Stomach smooth muscle (tissue), 2 donors: ENCODE results near the gene KCNH2.

Source experiments
- H3K27ac ChIP-seq: one replicate; pipeline ENCODE4 v1.7.0; 2013; ENCODE audit warnings: mild to moderate bottlenecking, low read length, inconsistent platforms
- H3K27me3 ChIP-seq, 2 donors: one replicate each; pipeline ENCODE4 v1.7.0; 2013; ENCODE audit warnings: low read length in 2 of 2; ENCODE audit not compliant: insufficient read depth in 2 of 2, control insufficient read depth in 1 of 2
- H3K36me3 ChIP-seq, 2 donors: one replicate each; pipeline ENCODE4 v1.7.0; 2013; ENCODE audit warnings: low read length in 2 of 2; ENCODE audit not compliant: control insufficient read depth in 2 of 2, insufficient read depth in 2 of 2
- H3K4me1 ChIP-seq: one replicate; pipeline ENCODE4 v1.7.0; 2013; ENCODE audit warnings: low read length; ENCODE audit not compliant: control insufficient read depth, insufficient read depth
- H3K4me3 ChIP-seq, 2 donors: one replicate each; pipeline ENCODE4 v1.7.0; 2013; ENCODE audit warnings: low read length in 2 of 2
- H3K9ac ChIP-seq, 2 donors: one replicate each; pipeline ENCODE4 v1.7.0; 2013; ENCODE audit warnings: low read length in 2 of 2, mild to moderate bottlenecking in 1 of 2
- H3K9me3 ChIP-seq, 2 donors: one replicate each; pipeline ENCODE4 v1.7.0; 2013; ENCODE audit warnings: low read length in 2 of 2; ENCODE audit not compliant: control insufficient read depth in 2 of 2
- donor health status: healthy.
- donor health status: Pancreatic carcinoma.

Gene KCNH2

GRCh38 chr7:150964593-150965111 is 13.5 kb downstream of the KCNH2 start:
- H3K9ac ChIP-seq = peak overlapping the region in 1 of 2 donors; percentile 28
- H3K9me3 ChIP-seq = no peaks in the 10 kb centered on the region
- H3K36me3 ChIP-seq = no peaks in the 10 kb centered on the region
- H3K4me3 ChIP-seq = peak overlapping the region in 1 of 2 donors; percentile 40
- no peaks in the 10 kb centered on the region for H3K27me3 ChIP-seq
- H3K4me1 ChIP-seq = peaks cover 79% of the 10 kb centered on the region
- peak overlapping the region; percentile 97 for H3K27ac ChIP-seq

DNA sequence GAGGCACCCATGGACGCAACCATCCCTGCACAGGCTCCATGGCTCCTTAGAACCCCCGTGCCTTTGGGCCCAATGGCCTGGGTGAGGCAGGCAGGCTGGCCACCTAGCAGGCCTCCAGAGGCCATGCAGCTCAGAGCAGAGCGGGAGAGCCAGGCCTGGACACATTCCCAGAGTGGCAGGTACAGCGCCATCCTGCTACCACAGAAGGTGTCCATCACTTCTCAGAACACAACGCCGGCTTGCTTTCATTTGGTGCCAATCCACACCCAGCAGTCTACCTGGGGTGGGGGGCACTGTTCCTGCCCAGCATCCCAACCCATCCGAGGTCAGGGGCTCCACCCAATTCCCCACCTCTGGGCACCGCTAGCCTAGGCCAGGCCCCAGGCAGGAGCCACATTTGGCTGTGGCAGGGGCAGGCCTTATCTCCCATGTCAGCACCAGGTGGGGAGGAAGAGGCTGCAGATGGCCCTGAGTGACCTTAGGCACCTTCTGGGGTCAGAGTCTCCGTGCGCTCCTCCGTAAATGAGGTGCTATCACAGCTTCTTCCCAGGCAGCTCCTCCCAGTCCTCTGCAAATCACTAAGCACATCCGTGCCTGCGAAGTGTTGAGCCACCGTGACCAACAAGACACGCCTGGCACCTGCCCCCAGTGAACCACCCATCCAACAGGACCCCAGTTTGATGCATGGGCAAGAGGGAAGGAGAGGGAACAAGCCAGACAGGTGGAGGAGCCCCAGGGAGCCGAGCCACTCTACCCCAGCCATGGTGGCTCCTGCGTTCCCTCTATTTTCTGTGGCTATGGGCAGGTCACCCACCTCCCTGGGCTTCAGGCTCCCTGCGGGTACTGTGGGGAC is 14.2 kb downstream of the KCNH2 start:
- Histone ChIP-seq H3K4me3 (peak overlapping the region in 1 of 2 donors; percentile 40), H3K9ac (peak overlapping the region; percentile 28 to 47), H3K36me3 (peaks cover 0 to 3% of the 10 kb centered on the region in 2 donors), H3K4me1 (peaks cover 72% of the 10 kb centered on the region), H3K9me3 (no peaks in the 10 kb centered on the region), H3K27ac (peak overlapping the region; percentile 97), H3K27me3 (no peaks in the 10 kb centered on the region)

DNA sequence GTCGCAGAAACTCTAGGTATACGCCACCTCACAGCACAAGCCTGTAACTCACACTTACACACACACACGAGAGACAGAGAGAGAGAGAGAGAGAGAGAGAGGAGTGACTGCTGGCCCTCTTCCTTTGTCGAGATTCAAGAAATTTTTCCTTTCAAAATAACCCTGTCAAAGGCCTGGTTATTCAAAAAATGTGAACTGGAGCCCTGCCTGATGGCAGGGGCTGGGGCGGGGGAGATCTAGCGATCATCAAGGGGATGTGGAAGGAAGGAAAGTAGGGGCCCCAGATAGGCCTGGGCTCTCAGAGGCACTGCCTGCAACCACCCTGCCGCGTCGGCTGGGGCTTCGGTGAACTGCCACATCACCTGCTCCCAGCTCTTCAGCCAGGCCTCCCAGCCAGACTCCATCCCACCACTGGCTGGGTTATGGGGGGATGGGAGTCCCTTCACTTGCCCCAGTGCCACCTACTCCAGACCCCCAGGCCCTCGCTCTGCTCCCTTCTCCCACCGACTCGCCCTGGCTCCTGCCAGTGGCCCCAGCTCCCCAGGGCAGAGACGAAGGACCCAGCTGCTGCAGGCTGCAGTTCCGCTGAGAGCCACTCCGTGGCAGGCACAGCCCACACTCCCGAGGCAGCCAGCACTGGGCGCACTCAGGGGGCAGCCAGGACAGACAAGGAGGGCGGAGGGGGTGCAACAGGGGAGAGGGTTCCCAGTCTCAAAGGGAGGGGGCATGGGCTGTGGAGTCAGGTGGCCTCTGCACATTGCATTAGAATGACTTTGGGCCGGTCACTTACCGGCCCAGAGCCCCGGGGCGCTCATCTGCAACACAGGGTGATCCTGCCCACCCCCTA is 15.3 kb downstream of the KCNH2 start:
- Histone ChIP-seq H3K27ac (peak overlapping the region; percentile 97), H3K27me3 (no peaks in the 10 kb centered on the region), H3K9ac (peak overlapping the region; percentile 75 to 81)

DNA sequence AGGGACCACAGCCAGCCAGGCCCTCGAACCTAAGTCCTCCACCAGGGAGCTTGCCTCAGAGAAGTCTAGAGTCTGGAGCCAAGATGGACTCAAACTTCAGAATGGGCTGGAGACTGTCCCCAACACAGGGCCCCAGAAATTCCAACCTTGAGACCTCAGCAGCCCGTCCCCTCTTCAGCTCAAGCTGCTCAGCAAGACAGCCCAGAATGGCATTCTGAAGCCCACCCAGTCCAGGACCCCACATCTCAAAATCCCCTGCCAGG is 15.9 kb downstream of the KCNH2 start:
- Histone ChIP-seq H3K9ac (peak overlapping the region; percentile 75 to 81), H3K4me1 (peaks cover 58% of the 10 kb centered on the region), H3K36me3 (peaks cover 0 to 7% of the 10 kb centered on the region in 2 donors), H3K27ac (peak overlapping the region; percentile 97), H3K27me3 (no peaks in the 10 kb centered on the region), H3K9me3 (no peaks in the 10 kb centered on the region), H3K4me3 (no peak overlapping the region)

More for the DNA sequence above, 15.3 kb downstream of the KCNH2 start:
- peaks cover 0 to 3% of the 10 kb centered on the region in 2 donors for H3K36me3 ChIP-seq
- peaks cover 60% of the 10 kb centered on the region for H3K4me1 ChIP-seq
- H3K4me3 ChIP-seq = no peak overlapping the region
- H3K9me3 ChIP-seq = no peaks in the 10 kb centered on the region

DNA sequence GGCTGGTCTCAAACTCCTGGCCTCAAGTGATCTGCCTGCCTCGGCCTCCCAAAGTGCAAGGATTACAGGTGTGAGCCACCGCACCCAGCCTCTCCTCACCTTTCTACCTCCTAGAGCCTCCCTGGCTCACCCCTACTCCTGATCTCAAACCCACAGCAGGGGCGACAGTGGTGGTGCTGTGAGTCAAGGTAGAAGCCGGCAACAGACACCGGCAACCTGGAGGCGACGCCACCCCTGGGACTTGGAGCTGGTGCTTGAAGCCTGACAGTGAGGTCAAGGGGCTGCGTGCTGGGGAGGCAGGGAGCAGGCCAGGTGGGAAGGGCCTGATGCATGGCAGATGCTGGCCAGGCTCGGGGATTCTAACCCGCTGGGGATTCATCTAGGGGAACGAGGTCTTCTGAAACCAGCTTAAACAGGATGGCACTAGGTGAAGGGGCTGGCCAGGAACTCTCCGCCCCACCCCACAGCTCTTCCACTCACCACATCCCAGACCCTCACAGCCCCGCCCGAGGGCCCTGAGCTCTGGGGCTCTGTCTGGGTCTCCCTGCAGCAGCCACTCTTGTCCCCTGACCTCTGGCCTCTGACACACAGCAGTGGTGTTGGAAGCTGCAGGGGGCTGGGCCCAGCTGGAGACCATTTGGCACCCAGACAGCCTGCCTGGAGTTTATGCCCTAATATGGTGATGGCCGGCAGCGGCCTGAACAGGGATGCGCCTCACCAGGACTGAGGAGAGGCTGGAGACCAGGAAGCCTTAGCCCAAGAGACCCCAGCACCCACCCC is 16.4 kb downstream of the KCNH2 start:
- Histone ChIP-seq H3K4me3 (no peak overlapping the region), H3K36me3 (peaks cover 0 to 8% of the 10 kb centered on the region in 2 donors), H3K9me3 (no peaks in the 10 kb centered on the region), H3K9ac (peak overlapping the region; percentile 75 to 81), H3K4me1 (peaks cover 61% of the 10 kb centered on the region), H3K27me3 (no peaks in the 10 kb centered on the region), H3K27ac (peak overlapping the region; percentile 97)

DNA sequence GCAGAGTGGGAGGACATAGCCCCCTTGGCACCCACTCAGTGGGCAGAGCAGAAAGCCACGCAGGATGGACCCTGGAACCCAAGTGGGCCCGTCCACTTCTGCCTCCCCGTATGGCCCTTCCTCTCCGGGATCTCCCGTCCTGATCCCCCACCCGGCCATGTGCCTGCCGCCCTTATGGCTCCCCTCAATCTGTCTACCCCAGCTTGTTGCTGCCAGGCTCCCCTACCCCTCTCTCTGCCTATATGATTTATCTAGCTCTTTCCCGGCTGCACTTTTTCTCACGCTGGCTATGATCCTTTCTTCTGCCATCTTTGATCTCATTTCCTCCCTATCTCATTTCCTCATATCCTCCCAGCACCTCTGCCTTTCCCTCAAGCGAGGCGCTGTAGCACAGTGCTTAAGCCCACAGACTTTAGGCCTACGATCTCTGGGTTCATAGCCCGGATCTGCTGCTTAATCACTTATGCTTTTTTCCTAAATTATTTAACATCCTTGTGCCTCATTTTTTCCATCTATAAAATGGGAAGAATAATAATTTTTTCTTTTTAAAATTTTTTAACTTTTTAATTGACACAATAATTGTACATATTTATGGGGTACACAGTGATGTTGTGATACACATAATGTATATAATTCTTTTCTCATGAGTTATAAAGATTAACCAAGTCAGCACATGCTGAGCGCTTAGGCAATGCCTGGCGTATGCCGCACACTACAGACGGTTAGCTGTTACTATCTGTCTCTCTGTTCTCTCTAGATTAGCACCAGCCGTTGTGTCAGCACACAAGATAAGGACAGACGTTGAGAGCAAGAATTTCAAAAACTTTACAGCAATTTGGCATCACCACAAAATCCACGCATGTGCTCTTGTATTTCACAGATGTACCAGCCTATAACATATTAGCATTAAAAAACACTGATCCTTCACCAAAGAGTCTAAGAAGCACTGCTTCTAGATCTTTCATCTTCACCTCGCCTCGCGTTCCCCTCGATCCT is 18.1 kb downstream of the KCNH2 start:
- H3K27me3 ChIP-seq = no peaks in the 10 kb centered on the region
- H3K4me1 ChIP-seq = peaks cover 57% of the 10 kb centered on the region
- H3K9ac ChIP-seq = no peak overlapping the region
- no peak overlapping the region for H3K4me3 ChIP-seq
- peaks cover 0 to 8% of the 10 kb centered on the region in 2 donors for H3K36me3 ChIP-seq
- H3K27ac ChIP-seq = peak overlapping the region; percentile 37
- H3K9me3 ChIP-seq = no peaks in the 10 kb centered on the region

DNA sequence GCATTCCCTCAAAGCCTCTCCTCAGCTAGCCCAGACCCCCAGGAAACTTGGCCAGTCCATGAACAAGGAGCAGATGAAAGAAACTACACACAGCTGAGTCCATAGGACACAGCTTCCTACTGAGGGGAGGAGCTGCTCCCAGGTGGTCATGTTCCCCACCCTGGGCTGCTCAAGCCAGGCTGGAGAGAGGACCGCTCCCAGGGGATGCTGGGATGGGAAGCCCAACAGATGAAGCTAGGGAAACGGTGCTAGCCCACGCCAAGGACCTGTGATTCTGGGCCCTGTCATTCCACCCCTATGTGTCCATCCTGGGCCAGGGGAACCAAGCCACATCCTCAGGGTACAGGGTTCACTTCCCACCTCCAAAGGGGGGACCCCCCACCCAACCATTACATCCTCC is 19.0 kb downstream of the KCNH2 start:
- Histone ChIP-seq H3K4me3 (no peak overlapping the region), H3K27ac (peak overlapping the region; percentile 24), H3K4me1 (peaks cover 57% of the 10 kb centered on the region), H3K9ac (no peak overlapping the region), H3K36me3 (peaks cover 0 to 8% of the 10 kb centered on the region in 2 donors), H3K9me3 (no peaks in the 10 kb centered on the region), H3K27me3 (no peaks in the 10 kb centered on the region)

- Histone ChIP-seq H3K9ac (no peak overlapping the region), H3K4me3 (no peak overlapping the region), H3K27me3 (no peaks in the 10 kb centered on the region), H3K36me3 (peaks cover 0 to 8% of the 10 kb centered on the region in 2 donors), H3K4me1 (peaks cover 57% of the 10 kb centered on the region), H3K9me3 (no peaks in the 10 kb centered on the region), H3K27ac (peak overlapping the region; percentile 24)
Measured at GRCh38 chr7:150958597-150958996, 19.5 kb downstream of the KCNH2 start.

DNA sequence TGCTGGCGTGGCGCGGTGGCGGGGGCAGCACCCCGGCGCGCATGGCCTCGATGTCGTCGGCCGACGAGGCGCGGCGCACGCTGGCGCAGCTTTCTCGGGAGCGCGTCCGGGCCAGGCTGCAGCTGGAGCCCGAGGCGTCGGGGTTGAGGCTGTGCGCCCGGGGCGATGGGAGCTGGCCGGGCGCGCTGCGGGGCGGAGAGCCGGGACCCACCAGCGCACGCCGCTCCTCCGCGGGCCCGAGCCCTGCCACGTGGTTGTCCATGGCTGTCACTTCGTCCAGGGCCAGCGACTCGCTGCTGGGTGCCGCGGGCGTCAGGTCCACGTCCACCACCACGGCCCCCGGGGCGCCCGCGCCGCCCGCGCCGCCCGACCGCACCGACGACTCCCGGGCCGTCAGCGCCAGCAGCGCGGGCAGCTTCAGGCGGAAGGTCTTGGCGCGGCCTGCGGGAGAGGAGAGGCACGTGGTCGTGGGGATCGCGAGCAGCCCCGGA is 20.0 kb downstream of the KCNH2 start:
- Histone ChIP-seq H3K9me3 (no peaks in the 10 kb centered on the region), H3K36me3 (peaks cover 0 to 8% of the 10 kb centered on the region in 2 donors), H3K4me1 (peaks cover 57% of the 10 kb centered on the region), H3K27ac (no peak overlapping the region), H3K4me3 (no peak overlapping the region), H3K27me3 (no peaks in the 10 kb centered on the region), H3K9ac (no peak overlapping the region)
